Mucosa of stomach (tissue), 1 donor: ENCODE results near the gene RRAGD.
"Not testable (repeated sequence)": the region's sequence is repeated elsewhere in the genome, so short reads cannot be mapped to it uniquely, and the experiment has no call there.

Source experiments
- H3K27me3 ChIP-seq: one replicate; pipeline ENCODE4 v1.7.0; 2013; ENCODE audit warnings: mild to moderate bottlenecking, low read length; ENCODE audit not compliant: control insufficient read depth, insufficient read depth
- H3K36me3 ChIP-seq: one replicate; pipeline ENCODE4 v1.7.0; 2013; ENCODE audit warnings: low read length; ENCODE audit not compliant: control insufficient read depth, insufficient read depth
- H3K4me1 ChIP-seq: one replicate; pipeline ENCODE4 v1.7.0; 2013; ENCODE audit warnings: mild to moderate bottlenecking, low read length; ENCODE audit not compliant: control insufficient read depth, insufficient read depth
- H3K4me3 ChIP-seq: one replicate; pipeline ENCODE4 v1.7.0; 2013; ENCODE audit warnings: low read length
- H3K9ac ChIP-seq: one replicate; pipeline ENCODE4 v1.7.0; 2013; ENCODE audit warnings: mild to moderate bottlenecking, low read length, moderate library complexity
- H3K9me3 ChIP-seq: one replicate; pipeline ENCODE4 v1.7.0; 2013; ENCODE audit warnings: mild to moderate bottlenecking, low read length, moderate library complexity; ENCODE audit not compliant: control insufficient read depth
- donor health status: Pancreatic carcinoma.

Gene RRAGD

DNA sequence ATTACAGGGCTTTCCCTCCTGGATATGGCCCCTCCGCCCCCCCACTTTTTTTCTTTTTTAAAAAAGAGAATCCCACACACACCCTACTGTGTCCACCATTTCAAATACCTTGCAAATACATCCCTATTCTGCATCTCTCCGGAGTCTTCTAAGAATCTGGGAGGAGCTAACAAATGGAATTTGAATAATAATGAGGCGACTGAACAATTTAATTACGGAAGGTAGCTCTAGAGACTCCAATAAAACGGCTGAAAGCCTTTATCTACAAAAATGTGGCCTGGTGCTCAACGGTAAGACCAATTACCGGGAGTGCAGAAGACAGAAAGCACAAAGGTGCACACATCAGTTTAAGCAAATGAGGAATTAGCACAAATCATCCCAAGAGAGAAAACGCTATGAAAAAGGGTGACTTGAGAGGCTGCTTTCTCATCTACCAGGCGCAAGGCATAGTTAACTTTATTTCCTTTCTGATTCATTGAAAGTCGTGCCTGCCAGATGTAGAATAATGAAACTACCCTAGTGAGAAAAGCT lies 1.8 kb downstream of the RRAGD start:
- Histone ChIP-seq H3K4me3 (no peak overlapping the region), H3K36me3 (no peaks in the 10 kb centered on the region)

DNA sequence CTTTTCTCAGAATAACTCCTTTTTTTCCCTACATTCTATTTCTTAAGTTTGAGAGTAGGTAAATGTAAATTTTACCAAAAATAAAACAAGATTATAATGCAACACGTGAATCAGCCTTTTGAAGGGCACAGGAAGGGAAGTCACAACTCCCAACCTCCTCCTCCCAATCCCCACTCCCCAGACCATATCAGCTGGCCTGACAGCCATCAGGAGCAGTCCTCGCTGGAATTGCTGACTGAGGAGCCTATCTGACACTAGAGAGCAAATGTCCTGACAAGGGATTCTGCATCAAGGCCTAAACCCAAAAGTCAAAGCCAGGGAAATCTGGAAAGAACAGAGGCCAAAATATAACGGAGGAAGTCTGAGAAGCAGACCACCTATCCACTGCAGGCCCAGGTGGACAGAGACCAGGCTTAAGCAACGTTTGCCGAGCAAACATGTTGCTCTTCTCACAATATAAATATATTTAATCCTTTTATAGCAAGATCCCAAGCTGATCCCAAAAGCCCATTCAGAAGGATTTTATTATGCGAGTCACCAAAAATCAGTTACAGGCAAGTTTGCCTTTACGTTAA lies 2.5 kb downstream of the RRAGD start:
- Histone ChIP-seq H3K9ac (no peak overlapping the region), H3K4me1 (peaks cover 14% of the 10 kb centered on the region), H3K4me3 (no peak overlapping the region), H3K27me3 (peaks cover 43% of the 10 kb centered on the region), H3K9me3 (no peaks in the 10 kb centered on the region), H3K36me3 (no peaks in the 10 kb centered on the region)

More for the DNA sequence above, 1.8 kb downstream of the RRAGD start:
- peaks cover 14% of the 10 kb centered on the region for H3K4me1 ChIP-seq
- peaks cover 45% of the 10 kb centered on the region for H3K27me3 ChIP-seq
- H3K9ac ChIP-seq = no peak overlapping the region
- no peaks in the 10 kb centered on the region for H3K9me3 ChIP-seq

DNA sequence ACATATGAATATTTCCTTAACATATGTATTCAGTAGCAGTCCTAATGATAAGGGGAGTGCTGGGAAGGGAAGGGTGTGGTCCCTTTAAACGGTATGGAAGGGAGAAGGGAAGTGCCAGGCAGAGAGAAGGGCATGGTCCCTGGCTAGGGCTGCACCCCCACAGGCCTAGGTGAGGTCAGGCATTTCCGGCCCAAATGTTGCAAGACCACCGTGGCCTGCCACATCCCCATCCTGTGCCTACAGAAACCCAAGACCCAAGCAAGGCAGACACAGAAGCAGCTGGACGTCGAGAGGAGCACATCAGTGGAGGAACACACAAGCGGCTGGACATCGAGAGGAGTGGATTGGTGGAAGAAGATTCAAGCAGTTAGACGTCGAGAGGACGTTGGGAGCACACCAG lies 5.9 kb downstream of the RRAGD start:
- Histone ChIP-seq H3K9ac (no peak overlapping the region), H3K4me1 (peaks cover 3% of the 10 kb centered on the region)

DNA sequence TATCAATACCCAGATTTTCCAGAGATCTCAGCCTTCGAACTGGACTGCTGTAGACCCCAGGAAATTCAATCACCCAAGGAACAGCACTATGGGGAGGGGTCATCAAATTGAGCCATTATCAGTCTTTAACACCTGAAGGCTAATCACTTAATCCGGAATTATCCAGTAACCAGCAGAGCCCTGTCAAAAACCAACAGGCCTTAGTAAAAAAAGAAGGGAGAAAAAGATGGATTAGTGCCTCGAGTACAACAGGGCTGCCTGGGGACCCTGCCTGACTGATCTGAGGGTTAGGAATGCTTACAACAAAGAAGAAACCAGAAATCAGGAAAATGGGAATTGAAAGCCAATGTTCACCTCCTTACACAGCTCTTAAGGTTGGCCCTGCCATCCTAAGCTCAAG lies 7.6 kb downstream of the RRAGD start:
- H3K27me3 ChIP-seq = peaks cover 3% of the 10 kb centered on the region

More for the DNA sequence above, 5.9 kb downstream of the RRAGD start:
- H3K36me3 ChIP-seq = no peaks in the 10 kb centered on the region
- peaks cover 20% of the 10 kb centered on the region for H3K27me3 ChIP-seq
- H3K4me3 ChIP-seq = no peak overlapping the region
- no peaks in the 10 kb centered on the region for H3K9me3 ChIP-seq

DNA sequence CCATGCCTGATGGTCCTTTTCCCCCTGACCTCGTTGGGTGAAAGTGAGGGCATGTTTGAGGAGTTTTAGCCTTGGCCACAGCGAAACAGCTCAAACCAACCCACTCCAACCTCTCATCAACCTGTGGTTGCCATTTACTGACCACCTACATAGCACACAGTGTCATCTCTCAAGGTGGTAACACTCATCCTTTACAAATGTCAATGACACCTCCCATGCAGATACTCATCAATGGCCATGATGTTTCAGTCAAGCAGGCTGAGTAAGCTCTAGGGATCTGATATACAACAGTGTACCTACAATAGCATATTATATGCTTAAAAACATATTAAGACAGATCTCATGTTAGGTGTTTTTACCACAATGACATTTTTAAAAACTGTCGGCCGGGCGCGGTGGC lies 9.3 kb downstream of the RRAGD start:
- H3K36me3 ChIP-seq = no peaks in the 10 kb centered on the region
- no peaks in the 10 kb centered on the region for H3K4me1 ChIP-seq

More for the DNA sequence above, 7.6 kb downstream of the RRAGD start:
- no peaks in the 10 kb centered on the region for H3K9me3 ChIP-seq
- H3K9ac ChIP-seq = no peak overlapping the region
- no peaks in the 10 kb centered on the region for H3K4me1 ChIP-seq
- H3K36me3 ChIP-seq = no peaks in the 10 kb centered on the region
- no peak overlapping the region for H3K4me3 ChIP-seq

DNA sequence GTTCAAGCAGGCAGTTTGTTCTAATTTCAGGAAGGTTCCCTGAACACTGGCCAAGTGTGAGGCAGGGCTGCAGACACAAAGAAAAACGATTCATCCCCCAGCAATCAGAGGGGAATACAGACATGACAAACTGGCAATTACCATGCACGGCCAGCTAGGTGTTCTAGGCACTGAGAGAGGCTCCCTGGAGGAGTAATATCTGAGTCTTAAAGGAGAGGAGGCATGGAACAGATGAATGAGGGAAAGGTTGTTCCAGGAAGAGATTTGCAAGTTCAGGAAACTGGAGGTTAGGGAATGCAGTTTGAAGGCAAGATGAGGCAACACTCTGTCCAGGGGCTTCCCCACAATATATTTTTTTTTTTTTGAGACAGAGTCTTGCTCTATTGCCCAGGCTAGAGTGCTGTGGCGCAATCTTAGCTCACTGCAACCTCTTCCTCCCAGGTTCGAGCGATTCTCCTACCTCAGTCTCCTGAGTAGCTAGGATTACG lies 11.1 kb downstream of the RRAGD start:
- Histone ChIP-seq H3K9me3 (no peaks in the 10 kb centered on the region), H3K36me3 (no peaks in the 10 kb centered on the region), H3K4me3 (no peak overlapping the region), H3K4me1 (no peaks in the 10 kb centered on the region), H3K27me3 (no peaks in the 10 kb centered on the region), H3K9ac (no peak overlapping the region)

More for the DNA sequence above, 9.3 kb downstream of the RRAGD start:
- Histone ChIP-seq H3K27me3 (no peaks in the 10 kb centered on the region), H3K9ac (no peak overlapping the region), H3K4me3 (no peak overlapping the region), H3K9me3 (no peaks in the 10 kb centered on the region)

DNA sequence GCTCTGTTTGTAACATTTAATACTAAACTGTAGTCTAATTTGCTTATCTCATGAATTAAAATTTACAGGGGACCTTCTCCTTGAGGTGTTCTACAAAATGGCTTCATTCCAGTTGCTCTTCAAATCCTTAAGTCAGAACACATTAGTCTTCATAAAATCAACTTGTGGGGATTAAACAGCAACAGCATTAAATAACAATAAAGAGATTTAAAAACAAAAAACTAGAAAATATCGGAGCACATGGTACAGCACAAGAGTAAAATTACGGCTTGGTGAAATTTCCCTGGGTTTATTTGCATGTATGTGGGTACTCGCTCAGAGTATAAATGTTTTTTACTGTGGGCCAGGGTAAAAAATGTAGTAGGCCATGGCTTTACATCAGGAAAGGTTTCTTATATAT lies 12.0 kb downstream of the RRAGD start:
- no peaks in the 10 kb centered on the region for H3K36me3 ChIP-seq
- no peaks in the 10 kb centered on the region for H3K27me3 ChIP-seq
- H3K9ac ChIP-seq = no peak overlapping the region
- H3K4me1 ChIP-seq = no peaks in the 10 kb centered on the region
- no peak overlapping the region for H3K4me3 ChIP-seq
- H3K9me3 ChIP-seq = no peaks in the 10 kb centered on the region

DNA sequence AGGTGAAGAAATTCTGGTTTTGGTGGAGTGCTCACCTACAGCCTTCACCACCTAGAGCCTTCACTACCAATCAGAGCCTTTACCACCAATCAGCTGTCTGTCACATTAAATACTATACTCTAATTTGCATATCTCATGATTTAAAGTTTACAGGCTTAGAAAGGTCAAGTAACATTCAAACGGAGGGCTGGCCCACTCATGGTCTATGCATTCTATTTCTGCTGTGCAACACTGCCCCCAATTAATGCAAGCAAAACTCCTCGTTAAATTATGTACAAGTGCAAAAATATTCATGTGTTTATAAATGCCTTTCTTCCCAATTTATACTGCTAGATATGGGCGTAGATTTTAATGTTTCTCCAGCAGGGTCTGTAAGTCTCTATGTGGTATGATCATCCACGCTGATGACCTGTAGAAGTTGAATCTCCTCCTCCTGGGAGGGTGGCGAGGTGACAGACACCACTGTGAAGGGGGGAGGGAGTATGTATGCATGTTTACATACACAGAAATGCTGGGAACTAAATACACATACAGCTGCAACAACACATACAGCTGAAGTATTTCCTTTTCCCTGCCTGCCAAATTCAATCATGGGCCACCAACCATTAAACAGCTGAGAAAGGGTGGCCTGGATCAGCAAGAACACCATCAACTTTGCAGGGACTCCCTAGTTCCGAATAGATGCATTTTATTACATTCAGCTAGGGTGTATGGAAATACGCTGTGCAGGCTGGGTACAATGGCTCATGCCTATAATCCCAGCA lies 13.1 kb downstream of the RRAGD start:
- H3K9me3 ChIP-seq = no peaks in the 10 kb centered on the region
- H3K9ac ChIP-seq = no peak overlapping the region
- H3K4me1 ChIP-seq = no peaks in the 10 kb centered on the region
- no peaks in the 10 kb centered on the region for H3K27me3 ChIP-seq
- no peak overlapping the region for H3K4me3 ChIP-seq
- H3K36me3 ChIP-seq = no peaks in the 10 kb centered on the region

DNA sequence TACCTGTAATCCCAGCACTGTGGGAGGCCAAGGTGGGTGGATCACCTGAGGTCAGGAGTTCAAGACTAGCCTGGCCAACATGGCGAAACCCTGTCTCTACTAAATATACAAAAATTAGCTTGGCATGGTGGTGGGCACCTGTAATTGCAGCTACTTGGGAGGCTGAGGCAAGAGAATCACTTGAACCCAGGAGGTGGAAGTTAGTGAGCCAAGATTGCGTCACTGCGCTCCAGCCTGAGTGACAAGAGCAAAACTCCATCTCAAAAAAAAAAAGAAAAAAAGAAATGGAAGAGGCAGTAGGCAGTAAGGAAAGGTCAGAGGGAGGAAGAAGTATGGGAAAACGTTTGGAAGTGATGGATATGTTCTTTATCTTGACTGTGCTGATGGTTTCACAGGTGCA lies 14.2 kb downstream of the RRAGD start:
- not testable (repeated sequence) for H3K9ac ChIP-seq, H3K9me3 ChIP-seq, H3K27me3 ChIP-seq, H3K4me1 ChIP-seq, H3K36me3 ChIP-seq, H3K4me3 ChIP-seq

DNA sequence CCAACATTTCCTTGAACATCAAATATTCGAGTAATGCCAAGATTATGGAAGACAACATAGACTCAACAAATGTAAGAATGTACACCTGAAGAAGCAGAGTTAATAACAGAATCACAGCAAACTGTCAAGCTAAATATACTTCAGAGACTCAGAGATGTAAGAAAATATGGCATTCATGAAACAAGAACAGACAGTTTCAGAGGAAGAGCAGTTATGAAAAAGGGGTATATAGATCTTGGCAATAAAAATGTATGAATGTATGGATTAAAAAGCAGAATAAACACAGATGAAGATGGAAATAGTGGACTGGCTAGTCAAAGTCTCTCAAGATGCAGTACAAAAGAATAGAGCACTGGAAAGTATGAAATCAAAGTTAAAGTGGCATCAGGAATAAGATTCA lies 18.4 kb downstream of the RRAGD start:
- Histone ChIP-seq H3K4me3 (no peak overlapping the region), H3K9ac (no peak overlapping the region), H3K36me3 (no peaks in the 10 kb centered on the region), H3K9me3 (no peaks in the 10 kb centered on the region), H3K4me1 (no peaks in the 10 kb centered on the region), H3K27me3 (no peaks in the 10 kb centered on the region)

DNA sequence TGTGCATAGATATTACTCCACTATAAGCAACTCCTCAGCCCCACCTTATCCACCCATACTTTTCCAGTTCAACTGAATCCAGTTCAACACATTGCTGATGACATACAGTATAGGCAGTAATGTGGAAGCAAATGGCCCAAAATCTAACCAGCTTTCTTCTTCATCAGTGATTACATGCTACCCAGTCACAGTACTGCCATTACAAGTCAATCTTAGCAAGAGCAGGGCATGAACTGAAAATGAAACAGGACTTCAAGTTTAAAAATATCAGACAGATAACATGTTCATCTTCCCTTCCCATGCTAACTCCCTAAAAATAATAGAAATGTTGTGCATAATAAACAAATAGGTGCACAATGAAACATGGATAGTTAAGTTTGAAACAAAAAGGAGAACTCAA lies 19.2 kb downstream of the RRAGD start:
- no peak overlapping the region for H3K9ac ChIP-seq
- H3K4me3 ChIP-seq = no peak overlapping the region
- no peaks in the 10 kb centered on the region for H3K36me3 ChIP-seq
- no peaks in the 10 kb centered on the region for H3K27me3 ChIP-seq
- no peaks in the 10 kb centered on the region for H3K9me3 ChIP-seq
- H3K4me1 ChIP-seq = no peaks in the 10 kb centered on the region

DNA sequence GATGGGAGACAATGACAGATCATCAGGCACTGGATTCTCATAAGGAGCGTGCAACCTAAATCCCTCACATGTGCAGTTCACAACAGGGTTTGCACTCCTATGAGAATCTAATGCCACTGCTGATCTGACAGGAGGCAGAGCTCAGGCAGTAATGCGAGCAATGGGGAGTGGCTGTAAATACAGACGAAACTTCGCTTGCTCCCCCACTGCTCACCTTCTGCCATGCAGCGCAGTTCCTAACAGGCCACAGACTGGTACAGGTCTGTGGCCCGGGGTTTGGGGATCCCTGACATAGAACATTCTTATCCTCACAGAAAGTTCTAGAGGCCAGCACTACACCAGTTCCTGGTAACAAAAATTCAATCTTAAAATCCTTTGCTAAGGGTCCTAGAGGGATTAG lies 23.2 kb downstream of the RRAGD start:
- H3K4me1 ChIP-seq = no peaks in the 10 kb centered on the region
- no peaks in the 10 kb centered on the region for H3K36me3 ChIP-seq
- H3K9me3 ChIP-seq = no peaks in the 10 kb centered on the region
- H3K27me3 ChIP-seq = no peaks in the 10 kb centered on the region
- H3K4me3 ChIP-seq = no peak overlapping the region
- H3K9ac ChIP-seq = no peak overlapping the region
